ENCODE results near the gene ADGRB2. TPM values are rescaled to one million over a fixed set of nuclear protein-coding genes. Genes with fewer than 3 reads are reported as not detected.

The ADGRB2 gene
- total RNA-seq, 4 donors from 2014 or later: 0.82 to 5.1 (median 3.9) TPM

- TF ChIP-seq CTCF (IDR thresholded peaks at IDR 0.05; ENCODE audit: low read depth): no peak
Measured at GRCh38 chr1:31750858-31751510, 13.2 kb downstream of the ADGRB2 start.

- no peak for TF ChIP-seq CTCF (IDR thresholded peaks at IDR 0.05; ENCODE audit: low read depth)
Measured at GRCh38 chr1:31749785-31750735, 14.1 kb downstream of the ADGRB2 start.

- no peak for TF ChIP-seq CTCF (IDR thresholded peaks at IDR 0.05; ENCODE audit: low read depth)
Measured at GRCh38 chr1:31748365-31748764, 15.8 kb downstream of the ADGRB2 start.

- TF ChIP-seq CTCF (IDR thresholded peaks at IDR 0.05; ENCODE audit: low read depth): no peak
Measured at GRCh38 chr1:31747304-31747703, 16.8 kb downstream of the ADGRB2 start.

GRCh38 chr1:31746687-31747086 lies 17.5 kb downstream of the ADGRB2 start:
- no peak for TF ChIP-seq CTCF (IDR thresholded peaks at IDR 0.05; ENCODE audit: low read depth)

DNA sequence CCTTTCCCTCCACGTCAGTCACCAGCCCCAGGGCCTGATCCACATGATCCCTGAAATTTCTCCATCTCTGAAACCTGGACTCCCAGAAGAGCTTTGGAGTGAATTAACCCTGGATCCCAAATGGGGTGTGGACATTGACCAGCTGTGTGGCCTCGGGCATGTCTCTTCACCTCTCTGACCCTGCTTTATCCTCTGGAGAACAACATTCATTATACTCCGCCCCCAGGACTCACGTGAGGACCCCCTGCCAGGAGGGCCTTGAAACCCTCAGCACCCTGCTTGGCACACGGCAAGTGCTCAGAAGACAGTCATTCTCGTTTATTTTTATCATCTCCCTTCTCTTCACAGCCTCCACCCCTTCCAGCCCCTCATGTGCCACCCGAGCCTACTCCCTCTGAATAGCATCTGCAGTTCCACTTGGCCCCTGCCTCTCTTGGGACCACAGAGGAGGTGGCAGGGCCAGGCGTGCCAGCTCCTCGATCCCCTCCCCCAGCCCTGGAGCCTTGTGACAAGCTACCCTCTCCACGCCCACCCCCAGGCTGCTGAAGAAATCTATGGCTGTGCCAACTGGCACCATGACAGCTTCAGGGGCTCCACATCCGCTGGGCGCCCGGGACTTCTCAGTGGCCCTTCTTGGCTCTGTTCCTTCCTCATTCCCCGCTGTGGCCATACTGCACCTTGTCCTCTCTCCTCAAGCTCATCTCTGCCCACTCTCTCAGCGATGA lies 18.0 kb downstream of the ADGRB2 start:
- TF ChIP-seq CTCF (IDR thresholded peaks at IDR 0.05; ENCODE audit: low read depth): no peak
